ENCODE data around the gene PNMA6A.
"Not testable (repeated sequence)": the region's sequence is repeated elsewhere in the genome, so short reads cannot be mapped to it uniquely, and the experiment has no call there.

Gene PNMA6A

GRCh38 chrX:153073331-153073730 lies 1.1 kb downstream of the PNMA6A start:
- in situ Hi-C loops (cut with HindIII; ENCODE audit: low pct_ligation_motif_present, low pct_unique_long_range_greater_than_20kb, low sequenced_read_pairs); DNase-seq: not testable (repeated sequence)

- in situ Hi-C loops (cut with HindIII; ENCODE audit: low pct_ligation_motif_present, low pct_unique_long_range_greater_than_20kb, low sequenced_read_pairs) = no loop called here
- DNase-seq = no peak
Observed at GRCh38 chrX:153074262-153074899, 2.1 kb downstream of the PNMA6A start.

GRCh38 chrX:153074935-153075334 lies 2.7 kb downstream of the PNMA6A start:
- in situ Hi-C loops (cut with HindIII; ENCODE audit: low pct_ligation_motif_present, low pct_unique_long_range_greater_than_20kb, low sequenced_read_pairs) = no loop called here
- no peak for DNase-seq

- in situ Hi-C loops (cut with HindIII; ENCODE audit: low pct_ligation_motif_present, low pct_unique_long_range_greater_than_20kb, low sequenced_read_pairs) = no loop called here
- DNase-seq = no peak
Observed at GRCh38 chrX:153075366-153075765, 3.1 kb downstream of the PNMA6A start.

GRCh38 chrX:153077437-153078135 lies 5.3 kb downstream of the PNMA6A start:
- DNase-seq; in situ Hi-C loops (cut with HindIII; ENCODE audit: low pct_ligation_motif_present, low pct_unique_long_range_greater_than_20kb, low sequenced_read_pairs): not testable (repeated sequence)

- DNase-seq = not testable (repeated sequence)
Observed at GRCh38 chrX:153083238-153083923, 11.1 kb downstream of the PNMA6A start.

GRCh38 chrX:153102418-153102817 lies 30.2 kb downstream of the PNMA6A start:
- in situ Hi-C loops (cut with HindIII; ENCODE audit: low pct_ligation_motif_present, low pct_unique_long_range_greater_than_20kb, low sequenced_read_pairs) = no loop called here
- no peak for DNase-seq

More at GRCh38 chrX:153083238-153083923, 11.1 kb downstream of the PNMA6A start:
- in situ Hi-C loops (cut with HindIII; ENCODE audit: low pct_ligation_motif_present, low pct_unique_long_range_greater_than_20kb, low sequenced_read_pairs) = not testable (repeated sequence)

- in situ Hi-C loops (cut with HindIII; ENCODE audit: low pct_ligation_motif_present, low pct_unique_long_range_greater_than_20kb, low sequenced_read_pairs); DNase-seq: not testable (repeated sequence)
Observed at GRCh38 chrX:153104959-153105358, 32.7 kb downstream of the PNMA6A start.

- in situ Hi-C loops (cut with HindIII; ENCODE audit: low pct_ligation_motif_present, low pct_unique_long_range_greater_than_20kb, low sequenced_read_pairs); DNase-seq: not testable (repeated sequence)
Observed at GRCh38 chrX:153106092-153106801, 34.0 kb downstream of the PNMA6A start.

GRCh38 chrX:153110735-153111134 lies 38.5 kb downstream of the PNMA6A start:
- in situ Hi-C loops (cut with HindIII; ENCODE audit: low pct_ligation_motif_present, low pct_unique_long_range_greater_than_20kb, low sequenced_read_pairs); DNase-seq: not testable (repeated sequence)

- DNase-seq; in situ Hi-C loops (cut with HindIII; ENCODE audit: low pct_ligation_motif_present, low pct_unique_long_range_greater_than_20kb, low sequenced_read_pairs): not testable (repeated sequence)
Observed at GRCh38 chrX:153113851-153114250, 41.6 kb downstream of the PNMA6A start.

GRCh38 chrX:153117754-153118153 lies 45.5 kb downstream of the PNMA6A start:
- in situ Hi-C loops (cut with HindIII; ENCODE audit: low pct_ligation_motif_present, low pct_unique_long_range_greater_than_20kb, low sequenced_read_pairs); DNase-seq: not testable (repeated sequence)

- in situ Hi-C loops (cut with HindIII; ENCODE audit: low pct_ligation_motif_present, low pct_unique_long_range_greater_than_20kb, low sequenced_read_pairs); DNase-seq: not testable (repeated sequence)
Observed at GRCh38 chrX:153120230-153120629, 48.0 kb downstream of the PNMA6A start.

GRCh38 chrX:153123468-153123867 lies 51.2 kb downstream of the PNMA6A start:
- in situ Hi-C loops (cut with HindIII; ENCODE audit: low pct_ligation_motif_present, low pct_unique_long_range_greater_than_20kb, low sequenced_read_pairs); DNase-seq: not testable (repeated sequence)
